HL-60 (cell line): ENCODE data around the gene FEV.

Experiments used
- CTCF ChIP-seq: IDR thresholded peaks from one replicate; pipeline ENCODE4 v1.5.1; 2011; ENCODE audit warnings: low read length, control low read depth, inconsistent platforms; ENCODE audit not compliant: insufficient read depth
- GABPA ChIP-seq: IDR thresholded peaks from 2 replicates; pipeline ENCODE4 v1.6.1; 2012; ENCODE audit warnings: low read depth
- POLR2AphosphoS5 ChIP-seq: IDR thresholded peaks from 2 replicates; pipeline ENCODE4 v1.6.1; 2012; ENCODE audit warnings: low read depth
- REST ChIP-seq: IDR thresholded peaks from 2 replicates; pipeline ENCODE4 v1.6.1; 2012; ENCODE audit warnings: low read depth; ENCODE audit not compliant: insufficient replicate concordance
- SPI1 ChIP-seq: IDR thresholded peaks from 2 replicates; pipeline ENCODE4 v1.6.1; 2012; ENCODE audit warnings: low read depth, mild to moderate bottlenecking, borderline replicate concordance

GRCh38 chr2:219025637-219026585, 40.9 kb upstream of the FEV start:
- TF ChIP-seq CTCF (no peak), POLR2AphosphoS5 (no peak), REST (no peak), GABPA (no peak), SPI1 (no peak)
